PC-3 (cell line): Measurements from ENCODE around the gene HSPB7. TPM values are rescaled to one million over a fixed set of nuclear protein-coding genes. Genes with fewer than 3 reads are reported as not detected.
A peak's percentile ranks its signal among the peaks of the same experiment; 100 is the strongest.
"Not testable (repeated sequence)": the region's sequence is repeated elsewhere in the genome, so short reads cannot be mapped to it uniquely, and the experiment has no call there.

Source experiments
- ATAC-seq: fragments of 200-7000 bp; cut with Tn5 transposase; 2 replicates; pipeline ENCODE4 v1.9.1; 2020; ENCODE audit warnings: mild to moderate bottlenecking, moderate library complexity
- BruUV-seq: library from RNA; stranded (reverse); fragments of 400-500 nt; replicated peaks from 2 replicates; lab custom pipeline; 2021; lab: Mats Ljungman, UMichigan
- CTCF ChIA-PET: fragments of 300-600 bp; sonication (Branson Sonifier 250); formaldehyde crosslinking; loops from one replicate; lab custom pipeline; 2022; ENCODE audit warnings: antibody characterized with exemption; lab: Charles Lee
- POLR2A ChIA-PET: fragments of 300-600 bp; sonication (Branson Sonifier 250); formaldehyde crosslinking; loops from one replicate; lab custom pipeline; 2022; ENCODE audit warnings: antibody characterized with exemption; ENCODE audit not compliant: unreplicated experiment; lab: Charles Lee
- DNase-seq: peaks from one replicate; pipeline ENCODE4 v3.0.0-alpha.2; 2015
- H2AFZ ChIP-seq: fragments of 300-600 bp; sonication (generic); 2 replicates; pipeline ENCODE4 v1.6.0; 2016; ENCODE audit warnings: antibody characterized with exemption, low read length
- H3F3A ChIP-seq: fragments of 300-600 bp; sonication (generic); one replicate; pipeline ENCODE4 v1.6.0; 2017; ENCODE audit warnings: antibody characterized with exemption, low read length, control low read depth, mild to moderate bottlenecking; ENCODE audit not compliant: unreplicated experiment
- H3K27ac ChIP-seq: fragments of 300-600 bp; sonication (generic); 2 replicates; pipeline ENCODE4 v1.5.1; 2016; ENCODE audit warnings: mild to moderate bottlenecking, low read length
- H3K27me3 ChIP-seq: fragments of 300-600 bp; sonication (generic); 2 replicates; pipeline ENCODE4 v1.6.1; 2016; ENCODE audit warnings: low read length, mixed read lengths
- H3K36me3 ChIP-seq: fragments of 300-600 bp; sonication (generic); 2 replicates; pipeline ENCODE4 v1.6.1; 2016; ENCODE audit warnings: low read depth, mixed run types, low read length, mixed read lengths
- H3K4me1 ChIP-seq: fragments of 300-600 bp; sonication (generic); 2 replicates; pipeline ENCODE4 v1.5.1; 2016; ENCODE audit warnings: low read length; ENCODE audit not compliant: insufficient read depth
- H3K4me2 ChIP-seq: fragments of 300-600 bp; sonication (generic); 2 replicates; pipeline ENCODE4 v1.6.0; 2016; ENCODE audit warnings: low read length
- H3K4me3 ChIP-seq: fragments of 300-600 bp; sonication (generic); 2 replicates; pipeline ENCODE4 v1.5.1; 2016; ENCODE audit warnings: mild to moderate bottlenecking, low read length, mixed read lengths
- H3K79me2 ChIP-seq: fragments of 300-600 bp; sonication (generic); 2 replicates; pipeline ENCODE4 v1.6.1; 2017; ENCODE audit warnings: low read length, mixed read lengths
- H3K9ac ChIP-seq: fragments of 300-600 bp; sonication (generic); 2 replicates; pipeline ENCODE4 v1.6.0; 2016; ENCODE audit warnings: mild to moderate bottlenecking, low read length
- H3K9me2 ChIP-seq: fragments of 300-600 bp; sonication (generic); replicated peaks from 2 replicates; pipeline ENCODE4 v1.6.1; 2016; ENCODE audit warnings: mixed run types, low read length, mixed read lengths
- H3K9me3 ChIP-seq: fragments of 300-600 bp; sonication (generic); 2 replicates; pipeline ENCODE4 v1.6.1; 2016; ENCODE audit warnings: low read length, mixed read lengths
- H4K20me1 ChIP-seq: fragments of 300-600 bp; sonication (generic); 2 replicates; pipeline ENCODE4 v1.6.1; 2016; ENCODE audit warnings: low read length, mixed read lengths
- EZH2 ChIP-seq: fragments of 300-600 bp; sonication (generic); IDR thresholded peaks from one replicate; pipeline ENCODE4 v1.6.1; 2017; ENCODE audit warnings: antibody characterized with exemption, mild to moderate bottlenecking, low read length; ENCODE audit not compliant: unreplicated experiment
- EZH2phosphoT487 ChIP-seq: fragments of 300-600 bp; sonication (generic); IDR thresholded peaks from 2 replicates; pipeline ENCODE4 v1.6.1; 2018; ENCODE audit warnings: mild to moderate bottlenecking, antibody characterized with exemption, low read length, borderline replicate concordance
- intact Hi-C: fragments of 100-400 bp; cut with micrococcal nuclease; formaldehyde crosslinking; loops from 2 replicates; pipeline ENCODE4 v1.9.0; 2023
- total RNA-seq: library from RNA; depleted of rRNA; stranded (reverse); fragments of >200 nt; gene quantifications from 2 replicates; pipeline ENCODE4 v1.2.3, GENCODE V29; 2014
- TF ChIP-seq, protein P1 (sequence below): fragments of 300-600 bp; sonication (generic); conservative IDR thresholded peaks from 2 replicates; pipeline ENCODE4 v1.5.1; 2017; ENCODE audit warnings: antibody characterized with exemption, low read depth, mild to moderate bottlenecking, low read length

Gene HSPB7
- total RNA-seq, 1 experiment from 2014 or later, result not detected

DNA sequence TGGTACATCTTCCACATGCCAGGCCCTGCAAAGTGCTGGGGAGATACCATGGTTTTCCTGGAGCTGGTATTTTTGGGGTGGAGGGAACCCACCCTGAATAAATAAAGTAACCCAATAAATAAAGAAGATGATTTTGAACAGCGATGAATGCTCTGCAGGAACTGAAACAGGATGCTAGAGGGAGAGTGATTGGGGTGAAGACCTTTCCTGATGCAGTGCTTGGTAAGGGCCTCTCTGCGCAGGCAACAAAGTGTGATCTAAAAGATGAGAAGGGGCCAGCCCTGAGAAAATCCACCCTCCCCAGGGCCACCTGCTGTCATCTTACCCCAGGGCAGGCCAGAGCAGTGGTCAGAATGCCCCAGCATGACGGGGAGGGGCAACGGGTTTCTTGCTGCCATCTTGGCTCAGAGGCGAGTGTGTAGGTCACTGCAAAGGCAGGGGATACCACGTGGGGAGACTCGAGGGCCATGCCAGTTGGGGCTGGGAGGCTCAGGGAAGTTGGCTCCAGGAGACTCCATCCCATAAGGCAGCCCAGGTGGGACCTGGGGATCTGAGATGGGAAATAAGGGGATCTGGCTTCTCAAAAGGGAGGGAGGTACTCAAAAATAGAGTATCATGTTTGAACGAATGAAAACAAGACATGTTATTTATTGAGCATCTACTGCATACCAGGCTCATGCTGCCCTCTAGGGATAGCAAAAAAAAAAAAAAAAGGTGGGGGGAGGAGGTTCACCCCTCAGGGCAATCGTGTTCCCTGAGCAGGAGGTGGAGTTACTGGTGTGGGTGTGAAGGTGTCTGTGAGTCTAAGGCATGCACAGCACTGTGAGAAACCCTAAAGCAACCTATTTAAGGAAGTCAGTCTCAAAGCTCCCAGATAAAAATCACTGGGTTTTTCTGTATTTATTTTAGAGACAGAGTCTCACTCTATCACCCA lies 11.0 kb downstream of the HSPB7 start:
- Histone ChIP-seq H3F3A (no peaks in the 10 kb centered on the region), H3K9me3 (no peaks in the 10 kb centered on the region), H3K9me2 (no peaks in the 10 kb centered on the region), H3K27ac (no peak overlapping the region), H4K20me1 (no peaks in the 10 kb centered on the region), H3K4me1 (peaks cover 6% of the 10 kb centered on the region), H3K4me3 (no peak overlapping the region), H3K27me3 (no peaks in the 10 kb centered on the region), H3K4me2 (no peak overlapping the region), H2AFZ (no peak overlapping the region), H3K79me2 (no peaks in the 10 kb centered on the region), H3K36me3 (no peaks in the 10 kb centered on the region), H3K9ac (no peak overlapping the region)
- no TSS peak for BruUV-seq
- DNase-seq (peak; percentile 46), ATAC-seq (peak; percentile 12; the same call in 1 of the 2 replicates)
- ChIA-PET POLR2A (no interaction called here), CTCF (interaction anchor here (0.6 kb wide), 1 partner anchor 60 kb away, joined by 6 read pairs; no protein-coding TSS in a partner anchor)
- intact Hi-C loops, result no loop called here
- TF ChIP-seq EZH2phosphoT487, result no peak
- TF ChIP-seq, protein P1, sequence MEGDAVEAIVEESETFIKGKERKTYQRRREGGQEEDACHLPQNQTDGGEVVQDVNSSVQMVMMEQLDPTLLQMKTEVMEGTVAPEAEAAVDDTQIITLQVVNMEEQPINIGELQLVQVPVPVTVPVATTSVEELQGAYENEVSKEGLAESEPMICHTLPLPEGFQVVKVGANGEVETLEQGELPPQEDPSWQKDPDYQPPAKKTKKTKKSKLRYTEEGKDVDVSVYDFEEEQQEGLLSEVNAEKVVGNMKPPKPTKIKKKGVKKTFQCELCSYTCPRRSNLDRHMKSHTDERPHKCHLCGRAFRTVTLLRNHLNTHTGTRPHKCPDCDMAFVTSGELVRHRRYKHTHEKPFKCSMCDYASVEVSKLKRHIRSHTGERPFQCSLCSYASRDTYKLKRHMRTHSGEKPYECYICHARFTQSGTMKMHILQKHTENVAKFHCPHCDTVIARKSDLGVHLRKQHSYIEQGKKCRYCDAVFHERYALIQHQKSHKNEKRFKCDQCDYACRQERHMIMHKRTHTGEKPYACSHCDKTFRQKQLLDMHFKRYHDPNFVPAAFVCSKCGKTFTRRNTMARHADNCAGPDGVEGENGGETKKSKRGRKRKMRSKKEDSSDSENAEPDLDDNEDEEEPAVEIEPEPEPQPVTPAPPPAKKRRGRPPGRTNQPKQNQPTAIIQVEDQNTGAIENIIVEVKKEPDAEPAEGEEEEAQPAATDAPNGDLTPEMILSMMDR, result peak; percentile 48; the same call in 1 of the 2 replicates

DNA sequence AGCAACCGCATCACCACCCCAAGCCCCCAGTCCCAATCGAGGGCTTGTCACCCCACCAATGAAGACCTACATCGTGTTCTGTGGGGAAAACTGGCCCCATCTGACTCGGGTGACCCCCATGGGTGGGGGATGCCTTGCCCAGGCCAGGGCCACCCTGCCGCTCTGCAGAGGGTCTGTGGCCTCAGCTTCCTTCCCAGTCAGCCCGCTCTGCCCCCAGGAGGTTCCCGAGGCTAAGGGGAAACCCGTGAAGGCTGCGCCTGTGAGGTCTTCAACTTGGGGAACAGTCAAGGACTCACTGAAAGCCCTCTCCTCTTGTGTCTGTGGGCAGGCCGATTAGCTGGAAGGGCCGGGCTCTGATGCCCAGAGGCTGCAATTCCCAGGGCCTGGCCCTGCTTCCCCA lies 11.8 kb downstream of the HSPB7 start:
- no TSS peak for BruUV-seq
- Histone ChIP-seq H3K27me3 (no peaks in the 10 kb centered on the region), H3K79me2 (no peaks in the 10 kb centered on the region), H3K4me2 (no peak overlapping the region), H3F3A (no peaks in the 10 kb centered on the region), H2AFZ (no peak overlapping the region), H3K4me1 (peaks cover 6% of the 10 kb centered on the region), H4K20me1 (no peaks in the 10 kb centered on the region), H3K27ac (no peak overlapping the region), H3K9ac (no peak overlapping the region), H3K9me2 (no peaks in the 10 kb centered on the region), H3K4me3 (no peak overlapping the region), H3K36me3 (no peaks in the 10 kb centered on the region), H3K9me3 (no peaks in the 10 kb centered on the region)
- POLR2A ChIA-PET, result no interaction called here
- TF ChIP-seq, protein P1, result no peak
- no peak for TF ChIP-seq EZH2
- TF ChIP-seq EZH2phosphoT487, result no peak
- intact Hi-C loops, result no loop called here
- CTCF ChIA-PET, result no interaction called here
- DNase-seq (no peak), ATAC-seq (no peak)

- Histone ChIP-seq H3K9me2 (no peaks in the 10 kb centered on the region), H3K27ac (no peak overlapping the region), H3K9ac (no peak overlapping the region), H3K27me3 (no peaks in the 10 kb centered on the region), H4K20me1 (no peaks in the 10 kb centered on the region), H3F3A (no peaks in the 10 kb centered on the region), H2AFZ (no peak overlapping the region), H3K4me1 (peaks cover 6% of the 10 kb centered on the region), H3K79me2 (no peaks in the 10 kb centered on the region), H3K4me2 (no peak overlapping the region), H3K36me3 (no peaks in the 10 kb centered on the region), H3K4me3 (no peak overlapping the region), H3K9me3 (no peaks in the 10 kb centered on the region)
- BruUV-seq, result no TSS peak
- DNase-seq, result no peak
- TF ChIP-seq EZH2, result no peak
- TF ChIP-seq, protein P1, result no peak
- TF ChIP-seq EZH2phosphoT487, result no peak
- intact Hi-C loops, result no loop called here
- no peak for ATAC-seq
- POLR2A ChIA-PET, result no interaction called here
- CTCF ChIA-PET, result no interaction called here
These were observed 12.2 kb downstream of the HSPB7 start for GRCh38 chr1:16005597-16005996.

DNA sequence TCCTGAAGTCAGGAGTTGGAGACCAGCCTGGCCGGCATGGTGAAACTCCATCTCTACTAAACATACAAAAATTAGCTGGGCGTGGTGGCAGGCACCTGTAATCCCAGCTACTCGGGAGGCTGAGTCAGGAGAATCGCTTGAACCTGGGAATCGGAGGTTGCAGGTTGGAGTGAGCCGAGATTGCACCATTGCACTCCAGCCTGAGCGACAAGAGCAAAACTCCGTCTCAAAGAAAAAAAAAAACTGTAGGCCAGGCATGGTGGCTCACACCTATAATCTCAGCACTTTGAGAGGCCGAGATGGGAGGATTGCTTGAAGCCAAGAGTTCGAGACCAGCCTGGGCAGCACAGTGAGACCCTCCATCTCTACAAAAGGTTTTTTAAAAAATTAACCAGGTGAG lies 16.6 kb downstream of the HSPB7 start:
- H3K9me3 ChIP-seq, BruUV-seq, H3K4me3 ChIP-seq, intact Hi-C loops, CTCF ChIA-PET, H3K9me2 ChIP-seq, H3K4me2 ChIP-seq, DNase-seq, H3K9ac ChIP-seq, H3K27me3 ChIP-seq, H3K27ac ChIP-seq, H2AFZ ChIP-seq, H3K36me3 ChIP-seq, H3K79me2 ChIP-seq, H3F3A ChIP-seq, H3K4me1 ChIP-seq, H4K20me1 ChIP-seq, ATAC-seq: not testable (repeated sequence)
- POLR2A ChIA-PET, result interaction anchor here (0.6 kb wide), 1 partner anchor 203 kb away, joined by 4 read pairs; no protein-coding TSS in a partner anchor
